OCI-LY7 (cell line): Measurements from ENCODE around the gene PITPNM3.

ENCODE experiments used
- EZH2phosphoT487 ChIP-seq: fragments of 200-600 bp; sonication (generic); IDR thresholded peaks from 2 replicates; pipeline ENCODE4 v1.6.1; 2018; ENCODE audit warnings: low read depth, borderline replicate concordance, mild to moderate bottlenecking, mixed run types, antibody characterized with exemption, low read length, moderate library complexity, mixed read lengths
- TF ChIP-seq, protein P1 (sequence below): fragments of 200-600 bp; sonication (generic); conservative IDR thresholded peaks from 2 replicates; pipeline ENCODE4 v1.5.1; 2014; ENCODE audit warnings: mild to moderate bottlenecking, antibody characterized with exemption, low read length, moderate library complexity, mixed read lengths

DNA sequence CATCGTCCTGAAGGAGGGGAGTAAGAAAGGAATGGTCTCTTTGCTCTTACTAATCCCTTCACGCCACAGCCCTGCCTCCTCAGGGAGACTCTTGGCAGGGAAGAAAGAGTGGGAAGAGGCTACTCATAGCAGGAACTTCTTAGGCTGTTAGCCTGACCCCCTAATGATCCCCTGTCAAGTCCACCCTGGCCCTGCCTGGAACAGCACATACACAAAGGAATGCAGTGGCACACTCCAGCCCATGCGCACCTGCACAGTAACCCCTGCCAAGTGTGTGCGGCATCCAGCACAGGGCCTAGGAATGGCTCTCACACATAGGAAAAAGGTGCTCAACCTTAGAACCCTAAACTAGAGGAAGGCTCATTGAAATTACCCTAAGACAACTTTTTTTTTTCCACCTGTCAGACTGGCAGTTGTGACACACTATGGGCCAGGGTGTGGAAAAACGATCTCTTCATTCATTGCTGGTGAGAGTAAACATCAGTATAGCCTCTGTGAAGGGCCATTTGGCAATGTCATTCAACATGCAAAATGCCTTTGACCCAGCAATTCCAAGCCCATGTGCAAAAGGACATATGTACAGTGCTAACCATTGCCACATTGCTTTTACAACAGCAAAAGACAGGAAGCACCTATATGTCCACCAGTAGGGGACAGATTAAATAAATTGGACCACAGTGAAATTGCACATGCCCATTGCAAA is 62.0 kb downstream of the PITPNM3 start:
- TF ChIP-seq, protein P1, sequence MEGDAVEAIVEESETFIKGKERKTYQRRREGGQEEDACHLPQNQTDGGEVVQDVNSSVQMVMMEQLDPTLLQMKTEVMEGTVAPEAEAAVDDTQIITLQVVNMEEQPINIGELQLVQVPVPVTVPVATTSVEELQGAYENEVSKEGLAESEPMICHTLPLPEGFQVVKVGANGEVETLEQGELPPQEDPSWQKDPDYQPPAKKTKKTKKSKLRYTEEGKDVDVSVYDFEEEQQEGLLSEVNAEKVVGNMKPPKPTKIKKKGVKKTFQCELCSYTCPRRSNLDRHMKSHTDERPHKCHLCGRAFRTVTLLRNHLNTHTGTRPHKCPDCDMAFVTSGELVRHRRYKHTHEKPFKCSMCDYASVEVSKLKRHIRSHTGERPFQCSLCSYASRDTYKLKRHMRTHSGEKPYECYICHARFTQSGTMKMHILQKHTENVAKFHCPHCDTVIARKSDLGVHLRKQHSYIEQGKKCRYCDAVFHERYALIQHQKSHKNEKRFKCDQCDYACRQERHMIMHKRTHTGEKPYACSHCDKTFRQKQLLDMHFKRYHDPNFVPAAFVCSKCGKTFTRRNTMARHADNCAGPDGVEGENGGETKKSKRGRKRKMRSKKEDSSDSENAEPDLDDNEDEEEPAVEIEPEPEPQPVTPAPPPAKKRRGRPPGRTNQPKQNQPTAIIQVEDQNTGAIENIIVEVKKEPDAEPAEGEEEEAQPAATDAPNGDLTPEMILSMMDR, result no peak
- no peak for TF ChIP-seq EZH2phosphoT487
